Measurements from ENCODE around the gene CD180. TPM values are rescaled to one million over a fixed set of nuclear protein-coding genes. Genes with fewer than 3 reads are reported as not detected.

Gene CD180
- total RNA-seq, 1 experiment from 2014 or later, result not detected

- Histone ChIP-seq H4K20me1 (ENCODE audit: insufficient read depth) (no peaks in the 10 kb centered on the region), H3K9me3 (ENCODE audit: control insufficient read depth in 1 of 2, insufficient read depth in 1 of 2, low read depth in 1 of 2, low read length in 2 of 2) (no peaks in the 10 kb centered on the region), H3K4me2 (ENCODE audit: low read length) (no peak overlapping the region), H3K36me3 (ENCODE audit: control insufficient read depth in 1 of 2, insufficient read depth in 2 of 2, low read length in 2 of 2) (no peaks in the 10 kb centered on the region), H3K79me2 (ENCODE audit: insufficient read depth, low read length) (no peaks in the 10 kb centered on the region), H3K27ac (ENCODE audit: low read depth, low read length) (no peak overlapping the region), H3K9me2 (ENCODE audit: insufficient read depth) (no peaks in the 10 kb centered on the region), H2AFZ (ENCODE audit: low read depth, low read length, poor library complexity, severe bottlenecking) (no peak overlapping the region), H3K27me3 (ENCODE audit: insufficient read depth, low read length) (peaks cover 20% of the 10 kb centered on the region; the same call in 1 of the 2 replicates), H3K4me3 (replicated peaks in 1 of 2; ENCODE audit: low read depth in 1 of 2, low read length in 2 of 2) (no peak overlapping the region), H3K9ac (ENCODE audit: low read length) (no peak overlapping the region), H3K4me1 (ENCODE audit: control insufficient read depth in 1 of 2, insufficient read depth in 2 of 2, low read length in 2 of 2) (no peaks in the 10 kb centered on the region)
- ChIA-PET POLR2A (no interaction called here), CTCF (no interaction called here), RAD21 (ENCODE audit: low non-redundant PET in 1 of 2, low total read pairs in 2 of 2, uncharacterized antibody in 2 of 2, unreplicated experiment in 2 of 2) (no interaction called here)
- intact Hi-C loops (cut with micrococcal nuclease), result no loop called here
- DNase-seq (ENCODE audit: low read depth, low spot score) (no peak), ATAC-seq (no peak)
- BruUV-seq (replicated peaks), result no TSS peak
- TF ChIP-seq FOSL1 (IDR thresholded peaks at IDR 0.05; ENCODE audit: low read depth) (no peak), RAD21 (IDR thresholded peaks at IDR 0.05; ENCODE audit: low read depth) (no peak), ZBTB33 (IDR thresholded peaks at IDR 0.05; ENCODE audit: extremely low read depth, insufficient replicate concordance, low read length) (no peak), REST (IDR thresholded peaks at IDR 0.05; ENCODE audit: low read depth) (no peak), JUND (IDR thresholded peaks at IDR 0.05) (no peak), EZH2phosphoT487 (IDR thresholded peaks at IDR 0.05; ENCODE audit: borderline replicate concordance) (no peak), SIN3A (IDR thresholded peaks at IDR 0.05; ENCODE audit: low read depth) (no peak), POLR2AphosphoS5 (IDR thresholded peaks at IDR 0.05; ENCODE audit: low read depth, low read length) (no peak), ELF1 (IDR thresholded peaks at IDR 0.05; ENCODE audit: borderline replicate concordance, low read depth) (no peak), TCF7L2 (IDR thresholded peaks at IDR 0.05; ENCODE audit: borderline replicate concordance, extremely low read depth, insufficient read depth, insufficient read length) (no peak), SP1 (IDR thresholded peaks at IDR 0.05; ENCODE audit: low read depth) (no peak), YY1 (IDR thresholded peaks at IDR 0.05; ENCODE audit: extremely low read depth, insufficient replicate concordance, low read depth, low read length) (no peak), CBX3 (IDR thresholded peaks at IDR 0.05; ENCODE audit: low read depth) (no peak), CEBPB (IDR thresholded peaks at IDR 0.05; ENCODE audit: low read depth) (no peak), POLR2A (IDR thresholded peaks at IDR 0.05; ENCODE audit: borderline replicate concordance, extremely low read depth, insufficient read depth, insufficient read length) (no peak), CTCF (IDR thresholded peaks at IDR 0.05 in 2 of 3, conservative IDR thresholded peaks at IDR 0.05 in 1 of 3; ENCODE audit: borderline replicate concordance in 1 of 3, insufficient read depth in 1 of 3, low read depth in 2 of 3, low read length in 2 of 3) (no peak), ZFX (IDR thresholded peaks at IDR 0.05) (no peak), MAX (IDR thresholded peaks at IDR 0.05) (no peak)
Observed at GRCh38 chr5:67139030-67139429, 57.6 kb downstream of the CD180 start.

Data from HCT116 (cell line).